ENCODE results near the gene BAIAP3.
A peak's percentile ranks its signal among the peaks of the same experiment; 100 is the strongest.

Gene BAIAP3

DNA sequence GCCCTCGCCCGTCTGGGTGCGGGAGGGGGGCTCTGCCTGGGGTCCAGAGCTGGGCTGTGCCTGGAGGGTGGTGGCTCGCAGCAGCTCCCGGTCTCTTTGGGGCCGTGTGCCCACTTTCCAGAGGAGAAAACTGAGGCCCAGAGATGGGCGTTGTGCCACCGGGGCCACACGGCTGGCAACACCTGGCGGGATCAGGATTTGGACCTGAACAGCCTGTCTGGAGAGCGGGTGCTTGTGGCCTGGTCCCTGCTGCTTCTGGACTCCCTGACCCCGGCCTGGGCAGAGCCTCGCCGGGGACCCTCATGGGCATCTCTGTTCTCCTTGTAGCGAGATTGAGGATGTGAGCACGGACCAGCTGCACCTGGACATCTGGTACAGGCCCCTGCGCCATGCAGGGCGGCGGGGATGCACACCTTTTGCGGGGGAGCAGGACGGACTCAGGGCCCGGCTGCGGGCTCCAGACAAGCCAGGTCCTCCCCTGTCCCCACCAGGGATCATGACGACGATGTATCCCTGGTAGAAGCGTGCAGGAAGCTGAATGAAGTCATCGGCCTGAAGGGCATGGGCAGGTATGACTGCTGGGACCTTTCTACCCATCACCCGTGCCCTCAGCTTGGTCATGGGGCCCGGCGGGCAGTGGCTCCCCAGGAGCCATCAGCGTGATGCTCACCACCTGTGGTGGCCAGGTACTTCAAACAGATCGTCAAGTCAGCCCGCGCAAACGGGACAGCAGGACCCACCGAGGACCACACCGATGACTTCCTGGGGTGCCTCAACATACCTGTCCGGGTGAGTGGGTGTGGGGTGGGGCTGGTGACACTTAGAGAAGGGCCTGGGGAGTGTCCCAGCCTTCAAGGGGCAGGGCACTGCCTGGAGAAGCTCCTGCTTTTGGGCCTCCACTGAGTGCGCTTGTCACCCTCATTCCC is 8.3 kb downstream of the BAIAP3 start:
- no peak for DNase-seq
- Mint-ChIP-seq H3K27ac (no peak overlapping the region), H3K36me3 (ENCODE audit: low read depth) (no peaks in the 10 kb centered on the region), H3K27me3 (no peaks in the 10 kb centered on the region), H3K9me3 (no peaks in the 10 kb centered on the region), H3K4me1 (peaks cover 18% of the 10 kb centered on the region), H3K4me3 (no peak overlapping the region)
- no peak for ATAC-seq

- no peaks in the 10 kb centered on the region for H3K36me3 Mint-ChIP-seq (ENCODE audit: low read depth)
- peaks cover 18% of the 10 kb centered on the region for H3K4me1 Mint-ChIP-seq
- peak overlapping the region; percentile 43 for H3K4me3 Mint-ChIP-seq
- no peaks in the 10 kb centered on the region for H3K9me3 Mint-ChIP-seq
- H3K27ac Mint-ChIP-seq, result peak overlapping the region; percentile 31
- peak; percentile 88 for DNase-seq
- peak; percentile 82 for ATAC-seq
- no peaks in the 10 kb centered on the region for H3K27me3 Mint-ChIP-seq
These were observed 9.3 kb downstream of the BAIAP3 start for GRCh38 chr16:1342526-1343427.

- H3K4me3 Mint-ChIP-seq, result peak overlapping the region; percentile 43
- H3K27me3 Mint-ChIP-seq, result no peaks in the 10 kb centered on the region
- H3K9me3 Mint-ChIP-seq, result no peaks in the 10 kb centered on the region
- ATAC-seq (no peak), DNase-seq (no peak)
- no peaks in the 10 kb centered on the region for H3K36me3 Mint-ChIP-seq (ENCODE audit: low read depth)
- peak overlapping the region; percentile 31 for H3K27ac Mint-ChIP-seq
- peaks cover 18% of the 10 kb centered on the region for H3K4me1 Mint-ChIP-seq
These were observed 10.2 kb downstream of the BAIAP3 start for GRCh38 chr16:1343428-1344242.

GRCh38 chr16:1344499-1344898 is 11.1 kb downstream of the BAIAP3 start:
- no peak overlapping the region for H3K27ac Mint-ChIP-seq
- no peak overlapping the region for H3K4me3 Mint-ChIP-seq
- H3K27me3 Mint-ChIP-seq, result no peaks in the 10 kb centered on the region
- H3K4me1 Mint-ChIP-seq, result peaks cover 18% of the 10 kb centered on the region
- ATAC-seq (no peak), DNase-seq (no peak)
- no peaks in the 10 kb centered on the region for H3K36me3 Mint-ChIP-seq (ENCODE audit: low read depth)
- no peaks in the 10 kb centered on the region for H3K9me3 Mint-ChIP-seq

DNA sequence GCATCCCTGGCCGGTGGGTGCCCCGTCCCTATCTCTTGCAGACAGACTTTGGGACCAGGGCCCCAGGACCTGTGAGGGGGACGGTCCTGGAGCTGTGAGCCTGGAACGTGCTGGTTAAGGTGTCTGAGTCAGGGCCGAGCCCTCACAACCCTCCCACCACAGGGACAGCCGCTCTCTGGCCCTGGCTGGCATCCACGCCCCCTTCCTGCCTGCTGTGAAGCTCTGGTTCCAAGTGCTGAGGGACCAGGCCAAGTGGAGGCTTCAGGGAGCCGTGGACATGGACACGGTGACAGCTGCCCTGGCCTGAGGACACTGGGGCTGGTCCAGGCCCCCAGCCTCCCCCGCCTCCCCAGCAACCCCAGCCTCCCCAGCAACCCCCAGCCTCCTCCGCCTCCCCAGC is 11.6 kb downstream of the BAIAP3 start:
- no peak overlapping the region for H3K4me3 Mint-ChIP-seq
- ATAC-seq, result no peak
- DNase-seq, result no peak
- H3K27me3 Mint-ChIP-seq, result no peaks in the 10 kb centered on the region
- H3K4me1 Mint-ChIP-seq, result peaks cover 19% of the 10 kb centered on the region
- H3K27ac Mint-ChIP-seq, result no peak overlapping the region
- H3K36me3 Mint-ChIP-seq (ENCODE audit: low read depth), result no peaks in the 10 kb centered on the region
- H3K9me3 Mint-ChIP-seq, result no peaks in the 10 kb centered on the region

DNA sequence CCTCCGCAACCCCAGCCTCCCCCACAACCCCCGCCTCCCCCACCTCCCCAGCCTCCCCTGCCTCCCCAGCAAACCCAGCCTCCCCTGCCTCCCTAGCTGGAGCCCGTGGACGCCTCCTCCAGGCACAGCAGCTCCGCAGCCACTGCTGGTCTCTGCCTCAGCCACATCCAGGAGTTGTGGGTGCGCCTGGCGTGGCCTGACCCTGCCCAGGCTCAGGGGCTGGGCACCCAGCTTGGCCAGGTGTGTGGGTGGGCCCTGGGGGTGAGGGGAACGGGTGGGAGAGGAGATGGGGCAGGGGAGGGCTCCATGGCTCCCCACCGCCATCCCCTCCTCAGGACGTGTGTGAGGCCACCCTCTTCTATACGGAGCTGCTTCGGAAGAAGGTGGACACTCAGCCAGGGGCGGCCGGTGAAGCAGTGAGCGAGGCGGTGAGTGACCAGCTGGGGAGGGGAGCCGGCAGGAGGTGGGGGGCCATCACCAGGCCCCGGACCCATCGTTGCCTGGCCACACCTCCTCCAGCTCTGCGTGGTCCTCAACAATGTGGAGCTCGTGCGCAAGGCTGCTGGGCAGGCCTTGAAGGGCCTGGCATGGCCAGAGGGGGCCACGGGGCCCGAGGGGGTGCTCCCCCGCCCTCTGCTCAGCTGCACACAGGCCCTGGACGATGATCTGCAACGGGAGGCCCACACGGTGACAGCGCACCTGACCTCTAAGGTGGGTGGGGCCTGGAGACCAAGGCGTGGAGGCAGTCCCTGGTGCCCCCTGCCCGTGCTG is 12.4 kb downstream of the BAIAP3 start:
- ATAC-seq, result no peak
- peaks cover 27% of the 10 kb centered on the region for H3K4me1 Mint-ChIP-seq
- no peak overlapping the region for H3K27ac Mint-ChIP-seq
- H3K36me3 Mint-ChIP-seq (ENCODE audit: low read depth), result peaks cover 4% of the 10 kb centered on the region
- no peaks in the 10 kb centered on the region for H3K27me3 Mint-ChIP-seq
- no peaks in the 10 kb centered on the region for H3K9me3 Mint-ChIP-seq
- no peak for DNase-seq
- H3K4me3 Mint-ChIP-seq, result no peak overlapping the region

- Mint-ChIP-seq H3K9me3 (no peaks in the 10 kb centered on the region), H3K27me3 (no peaks in the 10 kb centered on the region), H3K27ac (no peak overlapping the region), H3K36me3 (ENCODE audit: low read depth) (peaks cover 4% of the 10 kb centered on the region), H3K4me3 (no peak overlapping the region), H3K4me1 (peaks cover 30% of the 10 kb centered on the region)
- ATAC-seq (no peak), DNase-seq (no peak)
These were observed 13.2 kb downstream of the BAIAP3 start for GRCh38 chr16:1346422-1347285.

GRCh38 chr16:1347286-1347855 is 13.9 kb downstream of the BAIAP3 start:
- ATAC-seq (no peak), DNase-seq (no peak)
- no peaks in the 10 kb centered on the region for H3K9me3 Mint-ChIP-seq
- no peaks in the 10 kb centered on the region for H3K27me3 Mint-ChIP-seq
- H3K27ac Mint-ChIP-seq, result no peak overlapping the region
- peaks cover 4% of the 10 kb centered on the region for H3K36me3 Mint-ChIP-seq (ENCODE audit: low read depth)
- no peak overlapping the region for H3K4me3 Mint-ChIP-seq
- H3K4me1 Mint-ChIP-seq, result peaks cover 27% of the 10 kb centered on the region

- ATAC-seq (no peak), DNase-seq (no peak)
- H3K27ac Mint-ChIP-seq, result no peak overlapping the region
- peaks cover 7% of the 10 kb centered on the region for H3K36me3 Mint-ChIP-seq (ENCODE audit: low read depth)
- H3K9me3 Mint-ChIP-seq, result no peaks in the 10 kb centered on the region
- H3K4me1 Mint-ChIP-seq, result peaks cover 26% of the 10 kb centered on the region
- H3K4me3 Mint-ChIP-seq, result no peak overlapping the region
- H3K27me3 Mint-ChIP-seq, result no peaks in the 10 kb centered on the region
These were observed 14.5 kb downstream of the BAIAP3 start for GRCh38 chr16:1347962-1348361.

- H3K36me3 Mint-ChIP-seq (ENCODE audit: low read depth), result peaks cover 7% of the 10 kb centered on the region
- H3K4me3 Mint-ChIP-seq, result no peak overlapping the region
- H3K27ac Mint-ChIP-seq, result no peak overlapping the region
- DNase-seq (no peak), ATAC-seq (no peak)
- H3K4me1 Mint-ChIP-seq, result peaks cover 26% of the 10 kb centered on the region
- no peaks in the 10 kb centered on the region for H3K9me3 Mint-ChIP-seq
- no peaks in the 10 kb centered on the region for H3K27me3 Mint-ChIP-seq
These were observed 15.0 kb downstream of the BAIAP3 start for GRCh38 chr16:1348441-1348840.

DNA sequence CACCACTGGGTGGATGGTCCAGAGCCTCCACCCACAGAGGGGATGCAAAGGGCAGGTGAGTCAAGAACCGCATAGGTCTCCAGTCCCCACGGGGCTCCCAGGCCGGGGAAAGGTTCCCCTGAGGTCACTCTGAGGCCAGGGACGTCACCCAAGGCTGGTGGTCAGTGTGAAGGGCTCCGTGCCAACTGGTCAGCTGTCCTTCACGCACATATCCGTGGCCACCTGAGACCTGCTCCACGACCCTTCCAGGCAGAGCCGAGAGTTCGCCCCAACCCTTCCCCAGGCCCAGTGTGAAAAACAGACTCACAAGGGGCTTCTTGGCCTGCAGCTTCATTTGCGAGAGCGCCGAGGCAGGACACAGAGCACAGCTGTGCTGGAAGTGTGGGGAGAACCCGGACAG is 15.5 kb downstream of the BAIAP3 start:
- no peak overlapping the region for H3K4me3 Mint-ChIP-seq
- H3K4me1 Mint-ChIP-seq, result peaks cover 29% of the 10 kb centered on the region
- H3K27ac Mint-ChIP-seq, result no peak overlapping the region

DNA sequence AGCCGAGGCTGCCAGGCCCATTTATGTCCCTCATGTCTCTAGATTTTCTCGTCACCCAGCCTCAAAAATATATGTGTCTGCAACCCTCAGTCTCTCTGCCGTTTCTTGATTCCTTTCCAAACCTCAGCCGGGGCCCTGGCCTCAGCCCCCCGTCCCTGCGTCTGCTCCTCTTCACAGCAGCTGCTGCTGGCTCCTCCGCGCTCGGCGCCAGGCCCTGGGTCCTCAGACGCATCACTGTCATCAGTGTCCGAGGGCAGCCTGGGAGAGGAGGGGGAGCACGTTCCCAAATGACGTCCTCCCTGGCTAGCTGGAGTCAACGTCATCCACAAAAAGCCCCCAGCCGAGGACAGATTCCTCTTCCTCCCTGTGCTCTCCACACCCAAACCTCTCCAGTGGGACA is 15.9 kb downstream of the BAIAP3 start:
- H3K4me1 Mint-ChIP-seq, result peaks cover 29% of the 10 kb centered on the region
- peaks cover 7% of the 10 kb centered on the region for H3K36me3 Mint-ChIP-seq (ENCODE audit: low read depth)
- no peaks in the 10 kb centered on the region for H3K9me3 Mint-ChIP-seq
- no peak overlapping the region for H3K27ac Mint-ChIP-seq
- no peak for ATAC-seq
- H3K27me3 Mint-ChIP-seq, result no peaks in the 10 kb centered on the region
- no peak for DNase-seq
- no peak overlapping the region for H3K4me3 Mint-ChIP-seq

More for the DNA sequence above, 15.5 kb downstream of the BAIAP3 start:
- H3K36me3 Mint-ChIP-seq (ENCODE audit: low read depth), result peaks cover 7% of the 10 kb centered on the region
- H3K27me3 Mint-ChIP-seq, result no peaks in the 10 kb centered on the region
- ATAC-seq (no peak), DNase-seq (no peak)
- H3K9me3 Mint-ChIP-seq, result no peaks in the 10 kb centered on the region

- peak overlapping the region; percentile 83 for H3K4me3 Mint-ChIP-seq
- peak overlapping the region; percentile 18 for H3K27ac Mint-ChIP-seq
- no peaks in the 10 kb centered on the region for H3K9me3 Mint-ChIP-seq
- DNase-seq (no peak), ATAC-seq (no peak)
- peaks cover 7% of the 10 kb centered on the region for H3K36me3 Mint-ChIP-seq (ENCODE audit: low read depth)
- no peaks in the 10 kb centered on the region for H3K27me3 Mint-ChIP-seq
- H3K4me1 Mint-ChIP-seq, result peaks cover 32% of the 10 kb centered on the region
These were observed 16.5 kb downstream of the BAIAP3 start for GRCh38 chr16:1349951-1350350.
